AG20443 (cell line): ENCODE results near the gene TMEM11.
"Not testable (repeated sequence)": the region's sequence is repeated elsewhere in the genome, so short reads cannot be mapped to it uniquely, and the experiment has no call there.

Experiments
- DNase-seq: peaks from one replicate; pipeline ENCODE4 v3.0.0; 2012; ENCODE audit warnings: low spot score, mixed read lengths

Gene TMEM11

GRCh38 chr17:21242026-21242697 lies 28.2 kb upstream of the TMEM11 start:
- DNase-seq, result no peak

- no peak for DNase-seq
Observed at GRCh38 chr17:21241564-21241963, 27.6 kb upstream of the TMEM11 start.

GRCh38 chr17:21240369-21241055 lies 26.6 kb upstream of the TMEM11 start:
- no peak for DNase-seq

GRCh38 chr17:21239680-21240368 lies 25.9 kb upstream of the TMEM11 start:
- peak; percentile 74 for DNase-seq

- DNase-seq, result no peak
Observed at GRCh38 chr17:21235921-21236320, 22.0 kb upstream of the TMEM11 start.

- peak; percentile 58 for DNase-seq
Observed at GRCh38 chr17:21233581-21234347, 19.8 kb upstream of the TMEM11 start.

- DNase-seq, result no peak
Observed at GRCh38 chr17:21232033-21232749, 18.2 kb upstream of the TMEM11 start.

GRCh38 chr17:21231533-21231932 lies 17.6 kb upstream of the TMEM11 start:
- DNase-seq, result no peak

GRCh38 chr17:21228845-21229244 lies 14.9 kb upstream of the TMEM11 start:
- DNase-seq, result no peak

- no peak for DNase-seq
Observed at GRCh38 chr17:21228111-21228510, 14.2 kb upstream of the TMEM11 start.

GRCh38 chr17:21227277-21227676 lies 13.3 kb upstream of the TMEM11 start:
- DNase-seq, result not testable (repeated sequence)

- no peak for DNase-seq
Observed at GRCh38 chr17:21223086-21223485, 9.1 kb upstream of the TMEM11 start.

GRCh38 chr17:21218831-21219380 lies 4.9 kb upstream of the TMEM11 start:
- no peak for DNase-seq

- no peak for DNase-seq
Observed at GRCh38 chr17:21218101-21218500, 4.1 kb upstream of the TMEM11 start.

GRCh38 chr17:21217346-21217745 lies 3.4 kb upstream of the TMEM11 start:
- DNase-seq, result no peak

- DNase-seq, result no peak
Observed at GRCh38 chr17:21215935-21216334, 2.0 kb upstream of the TMEM11 start.

- peak; percentile 57 for DNase-seq
Observed at GRCh38 chr17:21214777-21215541, 998 bp upstream of the TMEM11 start.

GRCh38 chr17:21213638-21214014 lies 335 bp downstream of the TMEM11 start:
- DNase-seq, result peak; percentile 60

- DNase-seq, result no peak
Observed at GRCh38 chr17:21212826-21213637, 929 bp downstream of the TMEM11 start.
